ENCODE measurements around the gene IRGQ.

IRGQ gene

GRCh38 chr19:43595999-43596841 lies at the start of gene IRGQ, which contains the start of gene ZNF576:
Gene IRGQ (minus strand): TSS chr19:43596134. CDS start chr19:43595338, 796 bp downstream.
Gene ZNF576 (plus strand): TSS chr19:43596595. CDS start chr19:43597109, 514 bp downstream.
- Histone ChIP-seq H3K9me3 (ENCODE audit: control insufficient read depth, low read length) (no peaks in the 10 kb centered on the region), H3K9ac (ENCODE audit: low read length) (peak within 1 kb of the TSS; percentile 95), H3K4me3 (ENCODE audit: low read length) (peak within 1 kb of the TSS; percentile 90), H3K4me1 (ENCODE audit: control insufficient read depth, insufficient read depth, low read length) (peaks cover 28% of the 10 kb centered on the region), H3K36me3 (ENCODE audit: control insufficient read depth, insufficient read depth, low read length, severe bottlenecking) (peaks cover 40% of the 10 kb centered on the region), H3K27me3 (replicated peaks; ENCODE audit: control insufficient read depth, insufficient read depth, low read length) (no peaks in the 10 kb centered on the region)
- DNase-seq (ENCODE audit: low read depth): peak; percentile 100

GRCh38 chr19:43644181-43644580 lies 48.2 kb upstream of the IRGQ start:
- Histone ChIP-seq H3K4me1 (ENCODE audit: control insufficient read depth, insufficient read depth, low read length) (peaks cover 4% of the 10 kb centered on the region), H3K9me3 (ENCODE audit: control insufficient read depth, low read length) (no peaks in the 10 kb centered on the region), H3K9ac (ENCODE audit: low read length) (no peak overlapping the region), H3K36me3 (ENCODE audit: control insufficient read depth, insufficient read depth, low read length, severe bottlenecking) (peaks cover 20% of the 10 kb centered on the region), H3K27me3 (replicated peaks; ENCODE audit: control insufficient read depth, insufficient read depth, low read length) (peaks cover 8% of the 10 kb centered on the region), H3K4me3 (ENCODE audit: low read length) (no peak overlapping the region)
- no peak for DNase-seq (ENCODE audit: low read depth)

GRCh38 chr19:43643326-43643725 lies 47.4 kb upstream of the IRGQ start:
- H3K36me3 ChIP-seq (ENCODE audit: control insufficient read depth, insufficient read depth, low read length, severe bottlenecking): peaks cover 12% of the 10 kb centered on the region
- no peak overlapping the region for H3K4me3 ChIP-seq (ENCODE audit: low read length)
- H3K9me3 ChIP-seq (ENCODE audit: control insufficient read depth, low read length): no peaks in the 10 kb centered on the region
- H3K9ac ChIP-seq (ENCODE audit: low read length): no peak overlapping the region
- no peak for DNase-seq (ENCODE audit: low read depth)
- H3K4me1 ChIP-seq (ENCODE audit: control insufficient read depth, insufficient read depth, low read length): peaks cover 4% of the 10 kb centered on the region
- peaks cover 16% of the 10 kb centered on the region for H3K27me3 ChIP-seq (replicated peaks; ENCODE audit: control insufficient read depth, insufficient read depth, low read length)

GRCh38 chr19:43642531-43642930 lies 46.6 kb upstream of the IRGQ start:
- H3K36me3 ChIP-seq (ENCODE audit: control insufficient read depth, insufficient read depth, low read length, severe bottlenecking): peaks cover 5% of the 10 kb centered on the region
- H3K4me1 ChIP-seq (ENCODE audit: control insufficient read depth, insufficient read depth, low read length): peaks cover 4% of the 10 kb centered on the region
- H3K4me3 ChIP-seq (ENCODE audit: low read length): no peak overlapping the region
- H3K9me3 ChIP-seq (ENCODE audit: control insufficient read depth, low read length): no peaks in the 10 kb centered on the region
- no peak overlapping the region for H3K9ac ChIP-seq (ENCODE audit: low read length)
- peaks cover 19% of the 10 kb centered on the region for H3K27me3 ChIP-seq (replicated peaks; ENCODE audit: control insufficient read depth, insufficient read depth, low read length)
- DNase-seq (ENCODE audit: low read depth): no peak

GRCh38 chr19:43641333-43641732 lies 45.4 kb upstream of the IRGQ start:
- DNase-seq (ENCODE audit: low read depth): no peak
- H3K36me3 ChIP-seq (ENCODE audit: control insufficient read depth, insufficient read depth, low read length, severe bottlenecking): no peaks in the 10 kb centered on the region
- peaks cover 19% of the 10 kb centered on the region for H3K27me3 ChIP-seq (replicated peaks; ENCODE audit: control insufficient read depth, insufficient read depth, low read length)
- H3K4me3 ChIP-seq (ENCODE audit: low read length): no peak overlapping the region
- no peak overlapping the region for H3K9ac ChIP-seq (ENCODE audit: low read length)
- no peaks in the 10 kb centered on the region for H3K9me3 ChIP-seq (ENCODE audit: control insufficient read depth, low read length)
- H3K4me1 ChIP-seq (ENCODE audit: control insufficient read depth, insufficient read depth, low read length): peaks cover 4% of the 10 kb centered on the region

GRCh38 chr19:43640424-43640757 lies 44.5 kb upstream of the IRGQ start:
- H3K27me3 ChIP-seq (replicated peaks; ENCODE audit: control insufficient read depth, insufficient read depth, low read length): peaks cover 19% of the 10 kb centered on the region
- H3K4me3 ChIP-seq (ENCODE audit: low read length): peak overlapping the region; percentile 61
- H3K9me3 ChIP-seq (ENCODE audit: control insufficient read depth, low read length): no peaks in the 10 kb centered on the region
- peaks cover 4% of the 10 kb centered on the region for H3K4me1 ChIP-seq (ENCODE audit: control insufficient read depth, insufficient read depth, low read length)
- H3K9ac ChIP-seq (ENCODE audit: low read length): no peak overlapping the region
- H3K36me3 ChIP-seq (ENCODE audit: control insufficient read depth, insufficient read depth, low read length, severe bottlenecking): no peaks in the 10 kb centered on the region
- DNase-seq (ENCODE audit: low read depth): no peak

GRCh38 chr19:43639519-43640423 lies 43.8 kb upstream of the IRGQ start, which contains the start of gene CADM4:
Gene CADM4 (minus strand): TSS chr19:43639850. CDS start chr19:43639790, 60 bp downstream.
- Histone ChIP-seq H3K36me3 (ENCODE audit: control insufficient read depth, insufficient read depth, low read length, severe bottlenecking) (no peaks in the 10 kb centered on the region), H3K4me1 (ENCODE audit: control insufficient read depth, insufficient read depth, low read length) (peaks cover 4% of the 10 kb centered on the region), H3K9ac (ENCODE audit: low read length) (no peak within 1 kb of the TSS), H3K4me3 (ENCODE audit: low read length) (peak within 1 kb of the TSS; percentile 61), H3K9me3 (ENCODE audit: control insufficient read depth, low read length) (no peaks in the 10 kb centered on the region), H3K27me3 (replicated peaks; ENCODE audit: control insufficient read depth, insufficient read depth, low read length) (peaks cover 19% of the 10 kb centered on the region)
- peak; percentile 48 for DNase-seq (ENCODE audit: low read depth)

- no peak for DNase-seq (ENCODE audit: low read depth)
- peaks cover 4% of the 10 kb centered on the region for H3K4me1 ChIP-seq (ENCODE audit: control insufficient read depth, insufficient read depth, low read length)
- H3K9ac ChIP-seq (ENCODE audit: low read length): no peak overlapping the region
- H3K27me3 ChIP-seq (replicated peaks; ENCODE audit: control insufficient read depth, insufficient read depth, low read length): peaks cover 19% of the 10 kb centered on the region
- H3K4me3 ChIP-seq (ENCODE audit: low read length): no peak overlapping the region
- no peaks in the 10 kb centered on the region for H3K9me3 ChIP-seq (ENCODE audit: control insufficient read depth, low read length)
- H3K36me3 ChIP-seq (ENCODE audit: control insufficient read depth, insufficient read depth, low read length, severe bottlenecking): no peaks in the 10 kb centered on the region
These were observed 43.1 kb upstream of the IRGQ start for GRCh38 chr19:43638995-43639518.

GRCh38 chr19:43638214-43638994 lies 42.5 kb upstream of the IRGQ start:
- Histone ChIP-seq H3K4me1 (ENCODE audit: control insufficient read depth, insufficient read depth, low read length) (peaks cover 4% of the 10 kb centered on the region), H3K27me3 (replicated peaks; ENCODE audit: control insufficient read depth, insufficient read depth, low read length) (peaks cover 19% of the 10 kb centered on the region), H3K9ac (ENCODE audit: low read length) (no peak overlapping the region), H3K4me3 (ENCODE audit: low read length) (no peak overlapping the region), H3K36me3 (ENCODE audit: control insufficient read depth, insufficient read depth, low read length, severe bottlenecking) (no peaks in the 10 kb centered on the region), H3K9me3 (ENCODE audit: control insufficient read depth, low read length) (no peaks in the 10 kb centered on the region)
- no peak for DNase-seq (ENCODE audit: low read depth)

- no peaks in the 10 kb centered on the region for H3K9me3 ChIP-seq (ENCODE audit: control insufficient read depth, low read length)
- DNase-seq (ENCODE audit: low read depth): no peak
- H3K4me1 ChIP-seq (ENCODE audit: control insufficient read depth, insufficient read depth, low read length): peaks cover 4% of the 10 kb centered on the region
- no peak overlapping the region for H3K9ac ChIP-seq (ENCODE audit: low read length)
- peaks cover 19% of the 10 kb centered on the region for H3K27me3 ChIP-seq (replicated peaks; ENCODE audit: control insufficient read depth, insufficient read depth, low read length)
- no peaks in the 10 kb centered on the region for H3K36me3 ChIP-seq (ENCODE audit: control insufficient read depth, insufficient read depth, low read length, severe bottlenecking)
- no peak overlapping the region for H3K4me3 ChIP-seq (ENCODE audit: low read length)
These were observed 40.3 kb upstream of the IRGQ start for GRCh38 chr19:43636121-43636683.

All from adipocyte (in vitro differentiated cells).